Fibroblast of lung (primary cell): ENCODE data around the gene LRRC47. TPM values are rescaled to one million over a fixed set of nuclear protein-coding genes. Genes with fewer than 3 reads are reported as not detected.

ENCODE experiments used
- DNase-seq, 2 donors: peaks; one replicate each; pipeline versions ENCODE4 v3.0.0 to v3.0.0-alpha.2; 2010; ENCODE audit warnings: low read depth in 2 of 2
- H2AFZ ChIP-seq: 2 replicates; pipeline ENCODE4 v1.5.1; 2012; ENCODE audit warnings: low read length, control low read depth, inconsistent platforms
- H3K27ac ChIP-seq: 2 replicates; pipeline ENCODE4 v1.5.1; 2011; ENCODE audit warnings: low read length, control low read depth; ENCODE audit not compliant: insufficient read depth
- H3K27me3 ChIP-seq: 2 replicates; pipeline ENCODE4 v1.5.1; 2011; ENCODE audit warnings: mild to moderate bottlenecking, low read length; ENCODE audit not compliant: control insufficient read depth, insufficient read depth
- H3K36me3 ChIP-seq: 2 replicates; pipeline ENCODE4 v1.5.1; 2011; ENCODE audit warnings: low read length; ENCODE audit not compliant: control insufficient read depth, insufficient read depth
- H3K4me1 ChIP-seq: 2 replicates; pipeline ENCODE4 v1.5.1; 2011; ENCODE audit warnings: low read length; ENCODE audit not compliant: control insufficient read depth, insufficient read depth; ENCODE audit errors: extremely low read depth
- H3K4me2 ChIP-seq: 2 replicates; pipeline ENCODE4 v1.5.1; 2011; ENCODE audit warnings: low read length, control low read depth; ENCODE audit not compliant: insufficient read depth; ENCODE audit errors: extremely low read depth
- H3K4me3 ChIP-seq, 4 experiments: fragments of 200-600 bp in 1 of 4; sonication (generic) in 1 of 4; replicated peaks in 1 of 4; 2 replicates each; pipeline ENCODE4 v1.5.1; 2011 to 2016; ENCODE audit warnings: low read length in 4 of 4, low read depth in 3 of 4, mild to moderate bottlenecking in 3 of 4, control low read depth in 2 of 4, inconsistent platforms in 1 of 4, mixed read lengths in 1 of 4; ENCODE audit not compliant: insufficient read depth in 1 of 4; ENCODE audit errors: control extremely low read depth in 1 of 4
- H3K79me2 ChIP-seq: 2 replicates; pipeline ENCODE4 v1.5.1; 2012; ENCODE audit warnings: mild to moderate bottlenecking, low read length, inconsistent platforms; ENCODE audit not compliant: control insufficient read depth, insufficient read depth
- H3K9ac ChIP-seq: 2 replicates; pipeline ENCODE4 v1.5.1; 2011; ENCODE audit warnings: mild to moderate bottlenecking, low read length, control low read depth; ENCODE audit not compliant: insufficient read depth
- H3K9me3 ChIP-seq: 2 replicates; pipeline ENCODE4 v1.5.1; 2012; ENCODE audit warnings: low read depth, low read length; ENCODE audit not compliant: control insufficient read depth, insufficient read depth
- H4K20me1 ChIP-seq: 2 replicates; pipeline ENCODE4 v1.5.1; 2011; ENCODE audit warnings: low read length; ENCODE audit not compliant: control insufficient read depth, insufficient read depth; ENCODE audit errors: extremely low read depth
- CTCF ChIP-seq, 2 donors: IDR thresholded peaks in 1 of 2; conservative IDR thresholded peaks in 1 of 2; 1 replicate in 1 of 2; 2 replicates in 1 of 2; pipeline ENCODE4 v1.5.1; 2011 to 2012; ENCODE audit warnings: low read length in 2 of 2, control low read depth in 1 of 2, inconsistent platforms in 1 of 2, low read depth in 1 of 2, mild to moderate bottlenecking in 1 of 2
- EZH2 ChIP-seq: IDR thresholded peaks from 2 replicates; pipeline ENCODE4 v1.5.1; 2012; ENCODE audit warnings: low read length, control low read depth, mild to moderate bottlenecking; ENCODE audit errors: missing control alignments
- polyA plus RNA-seq, 2 donors: library from polyadenylated mRNA; depleted of rRNA in 1 of 2; stranded (reverse) in 1 of 2; unstranded in 1 of 2; fragments of >200 nt; gene quantifications; 2 replicates each; pipeline ENCODE4 v1.2.1, GENCODE V29; 2011 to 2012; ENCODE audit warnings: missing spikeins in 1 of 2
- total RNA-seq: library from RNA; depleted of rRNA; stranded (reverse); fragments of >200 nt; gene quantifications from 2 replicates; pipeline ENCODE4 v1.2.1, GENCODE V29; 2014

Gene LRRC47
- total and polyA plus RNA-seq, 2 donors (not counting 1 experiment from before 2014, with no cell fraction given) = 25.1 to 28.8 TPM

DNA sequence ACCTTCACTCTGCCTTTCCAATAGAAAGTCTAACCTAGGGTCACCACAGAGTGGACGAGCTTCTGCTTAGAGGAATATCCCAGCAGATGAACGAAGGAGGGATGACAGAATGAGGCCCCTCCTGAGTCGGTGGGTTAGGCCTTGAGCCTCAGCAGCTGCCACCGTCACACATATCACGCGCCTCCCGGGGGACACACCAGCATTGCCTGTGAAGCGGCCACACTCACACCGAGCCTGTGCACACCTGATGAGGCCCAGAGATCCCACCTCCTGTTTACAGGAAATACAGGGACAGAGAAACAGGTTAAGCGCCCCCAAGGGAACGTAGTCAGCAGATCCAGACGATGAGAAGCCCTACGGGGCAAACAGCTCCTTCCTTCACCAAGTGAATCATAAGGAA, 25.1 kb upstream of the LRRC47 start:
- no peak for DNase-seq

GRCh38 chr1:3821004-3821403, 24.7 kb upstream of the LRRC47 start:
- no peak for TF ChIP-seq CTCF (conservative IDR thresholded peaks at IDR 0.05 in 1 of 2, IDR thresholded peaks at IDR 0.05 in 1 of 2; ENCODE audit: low read depth in 1 of 2, low read length in 2 of 2)
- TF ChIP-seq EZH2 = no peak
- Histone ChIP-seq H3K79me2 (no peaks in the 10 kb centered on the region), H3K4me2 (no peak overlapping the region), H3K27me3 (no peaks in the 10 kb centered on the region), H3K9ac (no peak overlapping the region), H3K4me3 (no peak overlapping the region), H4K20me1 (no peaks in the 10 kb centered on the region), H2AFZ (no peak overlapping the region), H3K9me3 (no peaks in the 10 kb centered on the region), H3K36me3 (peaks cover 8% of the 10 kb centered on the region), H3K4me1 (no peaks in the 10 kb centered on the region), H3K27ac (no peak overlapping the region)
- no peak for DNase-seq

More for the DNA sequence above, 25.1 kb upstream of the LRRC47 start:
- no peak for TF ChIP-seq CTCF (conservative IDR thresholded peaks at IDR 0.05 in 1 of 2, IDR thresholded peaks at IDR 0.05 in 1 of 2; ENCODE audit: low read depth in 1 of 2, low read length in 2 of 2)
- no peak for TF ChIP-seq EZH2
- Histone ChIP-seq H3K36me3 (peaks cover 8% of the 10 kb centered on the region), H3K9me3 (no peaks in the 10 kb centered on the region), H3K9ac (no peak overlapping the region), H3K27me3 (no peaks in the 10 kb centered on the region), H3K4me3 (no peak overlapping the region), H3K4me2 (no peak overlapping the region), H3K27ac (no peak overlapping the region), H4K20me1 (no peaks in the 10 kb centered on the region), H3K79me2 (no peaks in the 10 kb centered on the region), H3K4me1 (no peaks in the 10 kb centered on the region), H2AFZ (no peak overlapping the region)

DNA sequence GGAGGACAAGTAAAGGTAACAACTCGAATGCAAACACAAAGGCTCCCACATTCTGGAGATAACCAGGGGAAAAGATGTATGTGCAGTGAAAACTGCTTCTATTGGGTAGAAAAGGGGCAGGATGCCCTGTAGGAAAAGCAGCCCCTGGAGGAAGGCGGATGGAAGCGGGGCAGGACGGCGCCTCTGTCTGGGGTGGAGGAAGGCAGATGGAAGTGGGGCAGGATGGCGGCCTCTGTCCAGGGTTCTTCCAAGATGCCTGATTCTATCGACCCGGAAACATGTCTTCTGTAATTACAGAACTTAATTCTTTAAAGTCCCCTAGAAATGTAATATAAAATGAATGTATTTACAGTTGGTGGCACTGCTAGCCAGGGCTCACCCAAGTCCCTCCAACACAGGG, 24.0 kb upstream of the LRRC47 start:
- no peak overlapping the region for H3K9ac ChIP-seq

More for the DNA sequence above, 24.0 kb upstream of the LRRC47 start:
- Histone ChIP-seq H3K27ac (no peak overlapping the region), H3K36me3 (peaks cover 8% of the 10 kb centered on the region), H3K4me3 (no peak overlapping the region), H2AFZ (no peak overlapping the region), H3K9me3 (no peaks in the 10 kb centered on the region), H4K20me1 (no peaks in the 10 kb centered on the region), H3K27me3 (no peaks in the 10 kb centered on the region), H3K4me1 (no peaks in the 10 kb centered on the region), H3K79me2 (no peaks in the 10 kb centered on the region), H3K4me2 (no peak overlapping the region)
- TF ChIP-seq CTCF (conservative IDR thresholded peaks at IDR 0.05 in 1 of 2, IDR thresholded peaks at IDR 0.05 in 1 of 2; ENCODE audit: low read depth in 1 of 2, low read length in 2 of 2) (no peak), EZH2 (no peak)
- DNase-seq = no peak
